HS-5 (cell line): ENCODE results near the gene SERTAD2.

Source experiments
- DNase-seq: peaks from one replicate; pipeline ENCODE4 v3.0.0-alpha.2; 2012; ENCODE audit warnings: low read depth

SERTAD2 gene

GRCh38 chr2:64581777-64582539, 71.8 kb downstream of the SERTAD2 start:
- no peak for DNase-seq
